Retinal pigment epithelial cell (primary cell): ENCODE results near the gene PPP2R1B.

Experiments used
- DNase-seq: peaks from one replicate; pipeline ENCODE4 v3.0.0-alpha.2; 2010; ENCODE audit warnings: low read depth
- H3K4me3 ChIP-seq: 2 replicates; pipeline ENCODE4 v1.5.1; 2011; ENCODE audit warnings: mild to moderate bottlenecking, low read length, control low read depth, moderate library complexity
- TF ChIP-seq, protein P1 (sequence below): conservative IDR thresholded peaks from 2 replicates; pipeline ENCODE4 v1.5.1; 2011; ENCODE audit warnings: low read depth, low read length, control low read depth, inconsistent platforms

PPP2R1B gene

DNA sequence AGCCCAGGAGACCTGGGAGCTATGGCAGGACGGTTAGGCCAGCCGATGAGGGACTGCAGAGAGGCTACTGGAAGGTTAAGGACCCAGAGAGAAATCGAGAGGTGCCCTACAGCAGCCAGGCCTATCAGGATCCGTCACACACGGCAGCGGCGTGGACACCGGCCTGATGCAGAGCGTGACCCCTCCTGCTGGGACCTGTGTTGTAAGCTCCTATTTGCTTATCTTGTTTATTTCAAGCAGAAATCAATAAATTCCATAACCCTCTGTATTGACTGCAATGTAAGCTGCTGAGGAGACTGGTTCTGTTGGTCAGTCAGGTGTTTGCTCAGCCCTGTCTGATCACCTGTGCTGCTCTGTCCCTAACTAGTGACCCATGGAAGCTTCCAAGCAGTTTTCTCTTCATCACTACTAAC, 39.9 kb downstream of the PPP2R1B start:
- no peak for DNase-seq
- no peak overlapping the region for H3K4me3 ChIP-seq
- TF ChIP-seq, protein P1, sequence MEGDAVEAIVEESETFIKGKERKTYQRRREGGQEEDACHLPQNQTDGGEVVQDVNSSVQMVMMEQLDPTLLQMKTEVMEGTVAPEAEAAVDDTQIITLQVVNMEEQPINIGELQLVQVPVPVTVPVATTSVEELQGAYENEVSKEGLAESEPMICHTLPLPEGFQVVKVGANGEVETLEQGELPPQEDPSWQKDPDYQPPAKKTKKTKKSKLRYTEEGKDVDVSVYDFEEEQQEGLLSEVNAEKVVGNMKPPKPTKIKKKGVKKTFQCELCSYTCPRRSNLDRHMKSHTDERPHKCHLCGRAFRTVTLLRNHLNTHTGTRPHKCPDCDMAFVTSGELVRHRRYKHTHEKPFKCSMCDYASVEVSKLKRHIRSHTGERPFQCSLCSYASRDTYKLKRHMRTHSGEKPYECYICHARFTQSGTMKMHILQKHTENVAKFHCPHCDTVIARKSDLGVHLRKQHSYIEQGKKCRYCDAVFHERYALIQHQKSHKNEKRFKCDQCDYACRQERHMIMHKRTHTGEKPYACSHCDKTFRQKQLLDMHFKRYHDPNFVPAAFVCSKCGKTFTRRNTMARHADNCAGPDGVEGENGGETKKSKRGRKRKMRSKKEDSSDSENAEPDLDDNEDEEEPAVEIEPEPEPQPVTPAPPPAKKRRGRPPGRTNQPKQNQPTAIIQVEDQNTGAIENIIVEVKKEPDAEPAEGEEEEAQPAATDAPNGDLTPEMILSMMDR = no peak

DNA sequence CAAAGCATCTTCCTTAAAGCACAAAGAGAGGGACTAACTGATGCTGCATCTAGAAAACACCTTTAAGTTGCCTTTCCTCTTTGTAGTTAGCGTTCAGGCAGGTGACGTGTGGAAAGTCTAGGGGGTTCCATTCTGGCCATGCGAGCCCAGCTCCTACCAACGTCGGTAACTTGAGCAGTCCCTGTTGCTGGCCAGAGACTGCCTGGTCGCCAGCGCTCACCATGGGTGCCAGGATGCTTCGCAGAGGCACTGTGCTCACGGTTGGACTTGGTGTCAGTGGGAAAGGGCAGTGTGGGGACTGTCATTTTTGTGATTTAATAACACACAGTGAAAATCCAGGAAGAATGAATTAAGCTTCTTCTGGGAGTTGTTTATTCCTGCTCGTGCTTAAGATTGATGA, 40.6 kb downstream of the PPP2R1B start:
- DNase-seq = no peak
- TF ChIP-seq, protein P1 = no peak
- no peak overlapping the region for H3K4me3 ChIP-seq

DNA sequence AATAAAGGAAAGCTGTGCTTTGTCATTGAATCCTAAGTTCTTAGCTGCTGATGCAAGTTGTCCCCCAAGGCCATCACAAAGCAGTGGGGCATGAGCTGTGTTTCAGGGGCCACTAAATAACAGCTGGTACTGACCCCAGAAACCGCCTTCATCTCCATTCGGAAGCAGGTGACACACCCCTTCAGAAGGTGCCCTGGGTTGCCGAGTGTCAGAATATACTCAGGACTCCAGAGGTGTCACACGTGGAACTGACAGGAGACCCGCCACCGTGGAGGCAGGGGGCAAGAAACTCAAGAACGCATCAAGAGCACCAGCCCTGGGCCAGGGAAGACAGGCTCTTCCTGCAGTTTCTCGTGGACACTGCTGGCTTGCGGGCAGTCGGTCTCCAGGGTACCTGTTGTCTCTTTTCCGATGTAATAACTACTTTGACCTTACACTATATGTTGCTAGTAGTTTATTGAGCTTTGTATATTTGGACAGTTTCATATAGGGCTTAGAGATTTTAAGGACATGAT, 41.5 kb downstream of the PPP2R1B start:
- no peak for DNase-seq
- TF ChIP-seq, protein P1 = no peak
- H3K4me3 ChIP-seq = no peak overlapping the region

DNA sequence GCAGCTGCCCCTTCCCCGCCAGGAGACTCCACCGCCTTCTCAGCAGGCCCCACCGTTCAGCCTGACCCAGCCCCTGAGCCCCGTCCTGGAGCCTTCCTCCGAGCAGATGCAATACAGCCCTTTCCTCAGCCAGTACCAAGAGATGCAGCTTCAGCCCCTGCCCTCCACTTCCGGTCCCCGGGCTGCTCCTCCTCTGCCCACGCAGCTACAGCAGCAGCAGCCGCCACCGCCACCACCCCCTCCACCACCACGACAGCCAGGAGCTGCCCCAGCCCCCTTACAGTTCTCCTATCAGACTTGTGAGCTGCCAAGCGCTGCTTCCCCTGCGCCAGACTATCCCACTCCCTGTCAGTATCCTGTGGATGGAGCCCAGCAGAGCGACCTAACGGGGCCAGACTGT, 42.6 kb downstream of the PPP2R1B start:
- no peak for DNase-seq
- TF ChIP-seq, protein P1 = no peak
- no peak overlapping the region for H3K4me3 ChIP-seq

DNA sequence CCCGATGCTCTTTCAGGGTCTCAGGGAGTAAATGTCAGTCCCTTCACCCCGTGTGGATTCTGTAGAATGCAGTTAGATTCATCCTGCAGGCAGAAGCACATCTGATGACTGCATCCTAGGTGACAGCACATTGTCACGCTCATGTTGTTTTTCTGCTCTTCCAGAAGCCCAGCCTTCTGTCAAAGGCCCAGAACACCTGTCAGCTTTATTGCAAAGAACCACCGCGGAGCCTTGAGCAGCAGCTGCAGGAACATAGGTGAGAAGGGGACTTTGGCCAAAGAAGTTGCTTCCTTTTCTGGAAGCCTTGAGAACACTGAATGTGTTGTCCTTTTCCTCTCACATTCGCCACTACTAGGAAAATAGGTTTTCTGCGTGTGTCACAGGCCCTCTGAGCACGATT, 43.7 kb downstream of the PPP2R1B start:
- TF ChIP-seq, protein P1 = no peak
- no peak overlapping the region for H3K4me3 ChIP-seq
- DNase-seq = no peak

DNA sequence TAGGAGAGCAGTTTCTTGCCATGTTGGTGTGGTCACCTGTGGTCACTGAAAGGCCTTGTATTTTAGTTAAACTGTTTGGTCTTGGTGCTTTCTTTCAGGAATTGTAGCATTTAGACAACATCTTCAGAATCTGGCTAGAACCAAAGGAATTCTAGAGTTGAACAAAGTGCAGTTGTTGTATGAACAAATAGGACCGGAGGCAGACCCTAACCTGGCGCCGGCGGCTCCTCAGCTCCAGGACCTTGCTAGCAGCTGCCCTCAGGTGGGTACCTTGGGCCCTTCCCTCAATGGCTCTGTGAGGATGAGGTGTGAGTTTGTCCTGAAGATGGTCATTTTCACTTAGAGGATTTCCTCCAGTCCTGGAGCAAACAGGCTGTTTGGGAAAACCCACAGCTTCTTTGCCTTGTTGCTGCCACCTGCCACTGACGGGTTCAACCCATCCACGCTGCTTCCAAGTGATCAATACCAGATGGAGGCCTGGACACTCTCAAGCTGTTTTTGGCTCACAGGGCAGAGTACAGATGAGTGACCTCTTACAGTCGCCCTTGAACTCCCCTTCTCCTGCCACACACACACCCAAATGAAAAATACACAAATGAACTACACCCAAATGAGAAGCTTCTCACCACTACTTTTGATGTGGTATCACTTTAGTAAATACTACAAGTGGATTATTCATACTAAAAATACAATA, 45.2 kb downstream of the PPP2R1B start:
- TF ChIP-seq, protein P1 = no peak

DNA sequence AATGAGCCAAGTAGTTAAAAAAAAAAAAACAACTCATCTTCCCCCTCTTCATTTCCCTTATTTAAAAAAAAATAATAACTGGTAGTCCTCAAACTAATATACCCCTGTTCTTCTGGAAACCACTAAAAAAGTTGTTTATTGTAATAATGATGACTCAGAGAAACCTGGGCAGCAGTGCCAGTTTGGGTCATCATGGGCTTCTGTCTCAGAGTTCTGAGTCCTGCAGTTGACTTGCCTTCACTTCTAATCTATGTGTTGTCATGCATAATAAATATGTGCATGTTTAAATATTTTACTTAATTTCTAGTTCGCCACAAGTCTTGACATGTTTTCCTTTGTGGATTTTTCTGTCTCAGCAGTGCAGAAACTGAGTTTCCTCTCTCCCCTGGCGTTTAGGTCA, 46.8 kb downstream of the PPP2R1B start:
- H3K4me3 ChIP-seq = no peak overlapping the region

More for the DNA sequence above, 45.2 kb downstream of the PPP2R1B start:
- H3K4me3 ChIP-seq = no peak overlapping the region
- no peak for DNase-seq

More for the DNA sequence above, 46.8 kb downstream of the PPP2R1B start:
- TF ChIP-seq, protein P1 = no peak
- no peak for DNase-seq
